Endothelial cell of hepatic sinusoid (primary cell): Measurements from ENCODE around the gene ACTR3C.
"Not testable (repeated sequence)": the region's sequence is repeated elsewhere in the genome, so short reads cannot be mapped to it uniquely, and the experiment has no call there.

Source experiments
- in situ Hi-C: cut with HindIII; loops from 2 replicates; pipeline ENCODE4 v1.10.0; 2017; ENCODE audit warnings: low sequenced_read_pairs

ACTR3C gene

GRCh38 chr7:150285849-150286754 is 37.2 kb downstream of the ACTR3C start:
- in situ Hi-C loops: not testable (repeated sequence)

- in situ Hi-C loops: not testable (repeated sequence)
These were observed 39.7 kb downstream of the ACTR3C start for GRCh38 chr7:150283608-150284007.

GRCh38 chr7:150283111-150283510 is 40.2 kb downstream of the ACTR3C start:
- in situ Hi-C loops: not testable (repeated sequence)

GRCh38 chr7:150281681-150282403 is 41.5 kb downstream of the ACTR3C start:
- in situ Hi-C loops: not testable (repeated sequence)

GRCh38 chr7:150278383-150278782 is 45.0 kb downstream of the ACTR3C start:
- in situ Hi-C loops: not testable (repeated sequence)

GRCh38 chr7:150276132-150276695 is 47.1 kb downstream of the ACTR3C start:
- in situ Hi-C loops: not testable (repeated sequence)

- in situ Hi-C loops: not testable (repeated sequence)
These were observed 51.4 kb downstream of the ACTR3C start for GRCh38 chr7:150271898-150272297.

- in situ Hi-C loops: not testable (repeated sequence)
These were observed 53.1 kb downstream of the ACTR3C start for GRCh38 chr7:150270101-150270824.

GRCh38 chr7:150268798-150269197 is 54.5 kb downstream of the ACTR3C start:
- in situ Hi-C loops: not testable (repeated sequence)

GRCh38 chr7:150268287-150268686 is 55.1 kb downstream of the ACTR3C start:
- in situ Hi-C loops: not testable (repeated sequence)

GRCh38 chr7:150266953-150267665 is 56.2 kb downstream of the ACTR3C start:
- in situ Hi-C loops: not testable (repeated sequence)

- in situ Hi-C loops: not testable (repeated sequence)
These were observed 60.7 kb downstream of the ACTR3C start for GRCh38 chr7:150262656-150263055.

GRCh38 chr7:150247745-150248144 is 75.6 kb downstream of the ACTR3C start:
- in situ Hi-C loops: not testable (repeated sequence)

GRCh38 chr7:150245208-150245607 is 78.1 kb downstream of the ACTR3C start:
- in situ Hi-C loops: not testable (repeated sequence)

GRCh38 chr7:150242935-150243334 is 80.4 kb downstream of the ACTR3C start:
- in situ Hi-C loops: not testable (repeated sequence)

GRCh38 chr7:150225444-150225843 is 97.9 kb downstream of the ACTR3C start:
- in situ Hi-C loops: not testable (repeated sequence)

GRCh38 chr7:150222083-150222972 is 101.0 kb downstream of the ACTR3C start:
- in situ Hi-C loops: not testable (repeated sequence)

GRCh38 chr7:150220673-150221181 is 102.6 kb downstream of the ACTR3C start:
- in situ Hi-C loops: not testable (repeated sequence)
